Measurements from ENCODE around the gene ELK3.
A peak's percentile ranks its signal among the peaks of the same experiment; 100 is the strongest.

Gene ELK3

GRCh38 chr12:96193725-96194575 lies at the start of gene ELK3:
ELK3 (plus strand) TSS chr12:96194375.
- Histone ChIP-seq H3K9ac (ENCODE audit: low read length) (peak within 1 kb of the TSS; percentile 34; the same call in 1 of the 2 replicates), H3K27ac (ENCODE audit: low read depth, low read length) (no peak within 1 kb of the TSS), H3K36me3 (ENCODE audit: low read length) (no peaks in the 10 kb centered on the region), H4K20me1 (ENCODE audit: low read depth, low read length) (no peaks in the 10 kb centered on the region), H3F3A (ENCODE audit: insufficient read depth) (0 out of 2 replicates have a peak, but pooled peaks cover 6% of the 10 kb centered on the region), H3K4me2 (ENCODE audit: low read depth, low read length, poor library complexity, severe bottlenecking) (peak within 1 kb of the TSS; percentile 96), H3K27me3 (ENCODE audit: low read length) (no peaks in the 10 kb centered on the region; the same call in 1 of the 2 replicates), H2AFZ (ENCODE audit: low read depth, low read length, severe bottlenecking) (no peak within 1 kb of the TSS), H3K9me3 (ENCODE audit: insufficient read depth, low read length) (no peaks in the 10 kb centered on the region), H3K79me2 (ENCODE audit: insufficient read depth, low read length) (no peaks in the 10 kb centered on the region), H3K9me2 (replicated peaks; ENCODE audit: insufficient read depth, low read length) (no peaks in the 10 kb centered on the region), H3K4me3 (ENCODE audit: insufficient read depth, low read length, poor library complexity, severe bottlenecking) (peak within 1 kb of the TSS; percentile 65)
- TF ChIP-seq CTCF (IDR thresholded peaks at IDR 0.05; ENCODE audit: insufficient read depth, low read length, poor library complexity, severe bottlenecking) (no peak), EZH2phosphoT487 (conservative IDR thresholded peaks at IDR 0.05; ENCODE audit: low read length) (no peak)

GRCh38 chr12:96146747-96147146 lies 47.4 kb upstream of the ELK3 start:
- Histone ChIP-seq H3K4me3 (ENCODE audit: insufficient read depth, low read length, poor library complexity, severe bottlenecking) (no peak overlapping the region), H3K4me2 (ENCODE audit: low read depth, low read length, poor library complexity, severe bottlenecking) (no peak overlapping the region), H3K36me3 (ENCODE audit: low read length) (no peaks in the 10 kb centered on the region), H3K9me3 (ENCODE audit: insufficient read depth, low read length) (no peaks in the 10 kb centered on the region), H3F3A (ENCODE audit: insufficient read depth) (no peaks in the 10 kb centered on the region), H3K27me3 (ENCODE audit: low read length) (no peaks in the 10 kb centered on the region), H4K20me1 (ENCODE audit: low read depth, low read length) (no peaks in the 10 kb centered on the region), H2AFZ (ENCODE audit: low read depth, low read length, severe bottlenecking) (no peak overlapping the region), H3K9ac (ENCODE audit: low read length) (no peak overlapping the region), H3K79me2 (ENCODE audit: insufficient read depth, low read length) (no peaks in the 10 kb centered on the region), H3K27ac (ENCODE audit: low read depth, low read length) (no peak overlapping the region), H3K9me2 (replicated peaks; ENCODE audit: insufficient read depth, low read length) (no peaks in the 10 kb centered on the region)
- TF ChIP-seq EZH2phosphoT487 (conservative IDR thresholded peaks at IDR 0.05; ENCODE audit: low read length) = no peak
- TF ChIP-seq CTCF (IDR thresholded peaks at IDR 0.05; ENCODE audit: insufficient read depth, low read length, poor library complexity, severe bottlenecking) = no peak

GRCh38 chr12:96150442-96150841 lies 43.7 kb upstream of the ELK3 start:
- no peaks in the 10 kb centered on the region for H3K79me2 ChIP-seq (ENCODE audit: insufficient read depth, low read length)
- TF ChIP-seq EZH2phosphoT487 (conservative IDR thresholded peaks at IDR 0.05; ENCODE audit: low read length) (no peak), CTCF (IDR thresholded peaks at IDR 0.05; ENCODE audit: insufficient read depth, low read length, poor library complexity, severe bottlenecking) (no peak)
- no peaks in the 10 kb centered on the region for H4K20me1 ChIP-seq (ENCODE audit: low read depth, low read length)
- no peak overlapping the region for H3K4me3 ChIP-seq (ENCODE audit: insufficient read depth, low read length, poor library complexity, severe bottlenecking)
- H3K4me2 ChIP-seq (ENCODE audit: low read depth, low read length, poor library complexity, severe bottlenecking) = no peak overlapping the region
- no peak overlapping the region for H3K27ac ChIP-seq (ENCODE audit: low read depth, low read length)
- H3K9me3 ChIP-seq (ENCODE audit: insufficient read depth, low read length) = no peaks in the 10 kb centered on the region
- no peak overlapping the region for H2AFZ ChIP-seq (ENCODE audit: low read depth, low read length, severe bottlenecking)
- H3K9ac ChIP-seq (ENCODE audit: low read length) = no peak overlapping the region
- H3K27me3 ChIP-seq (ENCODE audit: low read length) = no peaks in the 10 kb centered on the region
- no peaks in the 10 kb centered on the region for H3F3A ChIP-seq (ENCODE audit: insufficient read depth)
- no peaks in the 10 kb centered on the region for H3K36me3 ChIP-seq (ENCODE audit: low read length)
- no peaks in the 10 kb centered on the region for H3K9me2 ChIP-seq (replicated peaks; ENCODE audit: insufficient read depth, low read length)
